ENCODE measurements around the gene LILRB3.
"Not testable (repeated sequence)": the region's sequence is repeated elsewhere in the genome, so short reads cannot be mapped to it uniquely, and the experiment has no call there.

The LILRB3 gene

GRCh38 chr19:54245936-54246335, 23.1 kb upstream of the LILRB3 start:
- H3K4me3 ChIP-seq (ENCODE audit: low read length) = no peak overlapping the region
- DNase-seq (ENCODE audit: low read depth, low spot score) = no peak

DNA sequence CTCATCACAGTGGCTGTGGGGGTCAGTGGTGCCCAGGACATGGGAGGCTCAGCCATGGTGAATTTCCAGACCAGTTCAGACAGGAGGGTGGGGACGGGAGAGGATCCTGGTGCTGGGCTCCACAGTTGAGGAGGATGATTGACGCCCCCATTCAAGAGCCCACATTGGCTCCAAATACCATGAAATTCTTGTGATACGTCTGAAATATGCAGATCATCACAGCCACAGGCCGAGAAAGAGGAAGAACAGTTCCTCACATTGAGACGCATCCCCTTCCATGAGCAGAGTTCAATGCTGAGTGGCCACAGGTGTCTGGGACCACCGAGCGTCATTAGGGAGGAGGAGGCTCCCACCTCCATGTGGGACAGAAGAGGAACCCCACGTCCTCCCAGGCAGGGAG, 21.0 kb upstream of the LILRB3 start:
- DNase-seq (ENCODE audit: low read depth, low spot score); H3K4me3 ChIP-seq (ENCODE audit: low read length): not testable (repeated sequence)

- not testable (repeated sequence) for DNase-seq (ENCODE audit: low read depth, low spot score)
Measured at GRCh38 chr19:54242646-54243045, 19.8 kb upstream of the LILRB3 start, which contains the start of gene LILRA6. Gene LILRA6, minus strand, starts transcription at chr19:54242790.

GRCh38 chr19:54242234-54242633, 19.4 kb upstream of the LILRB3 start:
- H3K4me3 ChIP-seq (ENCODE audit: low read length); DNase-seq (ENCODE audit: low read depth, low spot score): not testable (repeated sequence)

More at GRCh38 chr19:54242646-54243045, 19.8 kb upstream of the LILRB3 start, which contains the start of gene LILRA6:
- not testable (repeated sequence) for H3K4me3 ChIP-seq (ENCODE audit: low read length)

GRCh38 chr19:54240372-54241336, 17.8 kb upstream of the LILRB3 start:
- H3K4me3 ChIP-seq (ENCODE audit: low read length); DNase-seq (ENCODE audit: low read depth, low spot score): not testable (repeated sequence)

- H3K4me3 ChIP-seq (ENCODE audit: low read length); DNase-seq (ENCODE audit: low read depth, low spot score): not testable (repeated sequence)
Measured at GRCh38 chr19:54239491-54240371, 16.9 kb upstream of the LILRB3 start.

DNA sequence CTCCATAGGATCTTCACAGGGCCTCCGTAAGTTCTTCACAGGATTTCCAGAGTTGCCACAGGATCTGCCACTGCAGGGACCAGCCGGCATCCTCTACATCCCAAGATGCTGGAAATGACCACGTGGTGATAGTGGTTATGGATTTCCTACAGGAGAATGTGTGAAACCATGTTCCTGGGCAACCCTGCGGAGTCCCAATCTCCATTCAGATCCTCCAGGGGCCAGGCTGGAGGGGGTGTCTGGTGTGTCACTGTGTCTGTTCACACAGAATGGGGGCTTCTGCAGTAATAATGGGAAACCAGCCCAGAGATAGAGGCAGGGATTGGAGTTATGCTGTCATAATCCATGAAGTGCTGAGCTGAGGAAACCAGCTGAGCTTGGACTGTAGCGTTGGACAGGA, 11.1 kb upstream of the LILRB3 start:
- H3K4me3 ChIP-seq (ENCODE audit: low read length) = no peak overlapping the region
- no peak for DNase-seq (ENCODE audit: low read depth, low spot score)

DNA sequence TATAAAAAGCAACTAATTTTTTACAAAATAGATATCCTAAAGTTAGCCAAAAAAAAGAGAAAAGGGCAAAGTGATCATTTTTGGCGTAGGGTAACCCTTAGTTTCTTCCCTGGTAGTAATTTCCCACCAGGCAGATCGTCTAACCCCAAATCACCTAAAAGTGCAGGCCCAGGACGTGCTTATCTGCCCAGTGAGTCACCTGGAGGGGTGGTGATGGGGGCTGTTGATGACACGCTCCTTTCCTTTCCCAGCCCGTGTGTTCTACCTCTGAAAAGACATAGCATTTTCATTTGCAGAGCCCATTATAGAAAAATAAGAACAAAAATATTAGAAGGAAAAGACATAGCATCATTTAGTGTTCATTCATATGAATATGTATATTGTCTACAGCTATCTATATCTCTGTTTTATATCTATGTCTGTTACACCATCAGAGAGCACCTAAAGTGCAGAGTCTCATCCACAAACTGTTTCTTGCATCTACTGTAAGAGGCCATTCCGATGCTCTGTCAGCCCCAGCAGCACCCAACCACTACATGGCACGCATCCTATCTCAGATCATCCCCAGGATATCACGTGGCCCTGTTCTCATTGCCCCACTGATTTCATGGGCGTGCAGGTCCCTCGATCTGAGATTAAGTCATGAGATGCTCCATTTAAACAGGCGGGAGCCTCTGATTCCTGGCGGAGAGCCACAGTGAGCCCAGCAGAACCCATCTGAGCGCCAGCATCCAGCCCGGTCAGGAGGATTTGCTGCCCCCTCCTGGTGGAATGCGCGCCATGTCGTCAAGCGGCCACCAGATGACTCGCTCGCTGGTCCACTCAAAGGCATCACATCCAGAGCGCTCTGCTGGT, 8.5 kb upstream of the LILRB3 start:
- no peak overlapping the region for H3K4me3 ChIP-seq (ENCODE audit: low read length)
- DNase-seq (ENCODE audit: low read depth, low spot score) = peak; percentile 57

DNA sequence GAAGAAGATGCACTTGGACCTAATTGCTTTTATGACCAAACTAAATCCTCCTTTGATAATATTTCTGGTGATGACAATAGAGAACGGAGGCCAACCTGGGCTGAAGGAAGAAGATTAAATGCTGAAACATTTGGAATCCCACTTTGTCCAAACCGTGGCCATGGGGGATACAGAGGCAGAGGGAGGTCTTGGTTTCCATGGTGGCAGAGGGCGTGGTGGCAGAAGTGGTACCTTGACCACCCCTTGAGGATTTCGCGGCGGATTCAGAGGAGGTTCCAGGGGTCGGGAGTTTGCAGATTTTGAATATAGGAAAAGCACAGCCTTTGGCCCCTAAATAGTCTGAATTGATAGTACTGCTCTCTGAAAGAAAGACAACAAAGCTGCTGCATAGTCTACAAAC, 7.2 kb upstream of the LILRB3 start:
- H3K4me3 ChIP-seq (ENCODE audit: low read length) = no peak overlapping the region
- no peak for DNase-seq (ENCODE audit: low read depth, low spot score)

- DNase-seq (ENCODE audit: low read depth, low spot score) = no peak
- no peak overlapping the region for H3K4me3 ChIP-seq (ENCODE audit: low read length)
Measured at GRCh38 chr19:54229146-54229545, 6.3 kb upstream of the LILRB3 start.

DNA sequence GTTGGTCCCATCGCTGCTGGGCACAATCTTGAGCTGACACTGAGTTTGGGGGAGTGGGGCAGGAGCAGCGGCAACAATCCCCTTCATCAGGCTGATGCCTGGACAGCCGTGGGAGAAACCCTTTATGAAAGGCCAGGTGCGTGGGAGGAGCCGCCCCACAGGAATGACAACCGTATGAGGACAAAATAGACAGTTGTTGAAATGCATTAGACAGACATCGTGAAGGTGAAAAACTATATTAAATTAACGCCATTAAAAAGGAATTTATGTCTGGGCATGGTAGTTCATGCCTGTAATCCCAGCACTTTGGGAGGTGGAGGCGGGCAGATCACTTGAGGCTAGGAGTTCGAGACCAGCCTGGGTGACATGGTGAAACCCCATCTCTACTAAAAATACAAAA, 1.8 kb upstream of the LILRB3 start:
- not testable (repeated sequence) for DNase-seq (ENCODE audit: low read depth, low spot score); H3K4me3 ChIP-seq (ENCODE audit: low read length)

GRCh38 chr19:54223937-54224281, 1.1 kb upstream of the LILRB3 start:
- DNase-seq (ENCODE audit: low read depth, low spot score); H3K4me3 ChIP-seq (ENCODE audit: low read length): not testable (repeated sequence)

- not testable (repeated sequence) for DNase-seq (ENCODE audit: low read depth, low spot score); H3K4me3 ChIP-seq (ENCODE audit: low read length)
Measured at GRCh38 chr19:54223277-54223936, 600 bp upstream of the LILRB3 start.

GRCh38 chr19:54221947-54222346, 860 bp downstream of the LILRB3 start:
- not testable (repeated sequence) for H3K4me3 ChIP-seq (ENCODE audit: low read length); DNase-seq (ENCODE audit: low read depth, low spot score)

DNA sequence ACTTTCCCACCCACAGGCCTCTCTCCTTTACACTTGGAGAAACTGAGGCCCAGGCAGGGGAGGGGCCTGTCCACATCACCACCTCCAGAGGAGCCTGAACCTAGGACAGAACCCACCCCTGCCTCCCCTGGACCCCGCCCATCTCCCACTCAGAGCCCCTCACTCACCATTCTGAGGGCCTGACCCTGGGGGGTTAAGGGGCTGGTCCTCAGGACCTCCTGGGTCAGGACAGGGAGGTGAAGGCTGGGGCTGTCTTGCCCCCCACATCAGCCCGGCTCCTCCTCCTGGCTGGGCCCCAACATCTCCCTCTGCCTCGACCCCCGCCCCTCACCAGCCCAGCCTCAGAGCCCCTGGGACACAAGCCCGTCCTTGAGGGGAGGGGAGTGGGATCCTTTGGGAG, 3.1 kb downstream of the LILRB3 start:
- DNase-seq (ENCODE audit: low read depth, low spot score); H3K4me3 ChIP-seq (ENCODE audit: low read length): not testable (repeated sequence)

DNA sequence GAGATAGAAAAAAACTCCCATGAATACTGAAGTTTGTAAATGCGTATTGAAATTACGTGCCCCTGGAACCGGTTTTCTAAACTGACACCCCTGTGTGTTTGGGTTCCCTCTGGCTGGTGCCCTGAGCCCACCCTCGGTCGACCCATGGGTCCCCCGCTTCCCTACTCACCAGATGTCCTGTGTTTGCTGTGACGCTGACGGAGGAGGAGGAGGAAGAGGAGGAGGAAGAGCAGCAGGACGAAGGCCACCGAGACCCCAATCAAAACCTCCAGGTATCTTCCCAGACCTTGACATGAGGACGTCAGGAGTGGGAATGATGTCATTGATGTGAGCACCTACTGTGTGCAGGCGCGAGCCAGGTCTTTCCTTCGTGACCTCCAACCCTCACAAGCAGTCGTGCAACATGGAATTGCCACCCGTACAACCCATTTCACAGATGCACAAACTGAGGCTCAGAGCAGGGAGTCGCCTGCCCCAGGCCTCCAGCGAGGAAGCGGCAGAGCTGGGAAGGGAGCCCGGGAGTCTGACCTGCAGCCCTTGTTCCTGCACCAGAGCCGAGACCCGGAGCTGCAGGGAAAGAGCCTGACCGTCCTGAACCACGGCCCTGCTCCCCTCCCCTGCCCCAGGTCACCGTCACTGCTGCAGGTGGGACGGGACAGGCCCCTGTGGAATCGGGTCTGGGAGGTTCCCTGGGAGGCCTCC, 3.7 kb downstream of the LILRB3 start:
- DNase-seq (ENCODE audit: low read depth, low spot score) = no peak
- no peak overlapping the region for H3K4me3 ChIP-seq (ENCODE audit: low read length)

DNA sequence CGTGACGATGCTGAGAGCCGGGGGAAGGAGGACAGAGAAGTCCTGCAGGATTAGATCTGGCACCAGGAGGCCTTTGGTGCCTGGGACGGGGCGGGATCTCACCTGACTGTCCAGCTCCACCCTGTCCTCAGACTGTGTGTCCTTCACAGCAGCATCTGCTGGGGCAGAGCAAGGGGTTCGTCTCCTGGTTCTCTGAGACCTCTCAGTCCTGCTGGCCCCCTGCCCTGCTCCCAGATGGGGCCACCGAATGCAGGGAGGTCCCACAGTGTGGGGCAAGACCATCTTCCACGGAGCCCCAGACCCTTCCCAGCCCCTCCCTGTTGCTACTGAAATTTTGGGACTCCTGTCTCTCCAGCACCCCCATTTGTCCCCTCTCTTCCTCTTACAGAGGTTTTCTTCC, 4.5 kb downstream of the LILRB3 start:
- DNase-seq (ENCODE audit: low read depth, low spot score) = no peak
- H3K4me3 ChIP-seq (ENCODE audit: low read length) = no peak overlapping the region

Data from Jurkat, Clone E6-1 (cell line).